ENCODE results near the gene FMO3. TPM values are rescaled to one million over a fixed set of nuclear protein-coding genes. Genes with fewer than 3 reads are reported as not detected.

Gene FMO3
- total and polyA plus RNA-seq, 9 donors = 0.15 to 1.7 (median 0.68) TPM; not detected in 1

DNA sequence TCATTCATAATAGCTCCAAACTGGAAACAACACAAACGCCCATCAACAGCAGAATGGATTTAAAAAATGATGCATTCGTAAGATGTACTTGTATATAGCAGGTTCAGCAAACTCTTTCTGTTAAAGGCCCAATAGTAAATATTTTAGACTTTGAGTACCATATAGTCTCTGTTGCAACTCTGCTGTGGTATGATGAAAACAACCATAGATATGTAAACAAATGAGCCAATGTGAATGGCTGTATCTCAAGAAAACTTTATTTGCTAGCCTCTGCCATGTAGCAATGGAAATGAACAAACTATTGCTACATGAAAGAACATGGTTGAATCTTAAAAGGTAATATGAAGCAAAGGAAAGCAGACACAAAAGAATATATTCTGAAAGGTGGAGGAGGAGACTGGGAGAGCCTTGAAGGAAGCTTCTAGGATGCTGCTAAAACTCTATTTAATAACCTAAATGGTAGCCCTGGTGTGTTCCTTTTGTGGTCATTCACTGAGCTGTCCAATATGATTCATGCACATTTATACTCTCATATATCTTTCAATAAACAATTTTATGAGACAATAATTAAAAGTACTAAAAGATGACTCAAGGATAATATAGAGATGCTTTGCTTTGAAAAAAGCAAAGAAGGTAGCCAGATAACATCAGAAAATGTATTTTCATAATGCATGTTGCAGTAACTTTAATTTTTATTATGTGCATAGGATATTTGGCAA is 29.1 kb upstream of the FMO3 start:
- 80 to 86% (median 83%) methylated on average over 2 of the region's 2 CpGs for WGBS, 3 donors
- Histone ChIP-seq H3K4me1 (ENCODE audit: insufficient read depth) (no peaks in the 10 kb centered on the region), H3K36me3 (no peaks in the 10 kb centered on the region), H3K27me3 (no peaks in the 10 kb centered on the region), H3K27ac (no peak overlapping the region), H3K9me3 (no peaks in the 10 kb centered on the region), H3K4me3 (no peak overlapping the region)
- intact Hi-C loops (cut with DNase I) = no loop called here
- no peak for TF ChIP-seq EP300 (IDR thresholded peaks at IDR 0.05)
- TF ChIP-seq, protein P1, sequence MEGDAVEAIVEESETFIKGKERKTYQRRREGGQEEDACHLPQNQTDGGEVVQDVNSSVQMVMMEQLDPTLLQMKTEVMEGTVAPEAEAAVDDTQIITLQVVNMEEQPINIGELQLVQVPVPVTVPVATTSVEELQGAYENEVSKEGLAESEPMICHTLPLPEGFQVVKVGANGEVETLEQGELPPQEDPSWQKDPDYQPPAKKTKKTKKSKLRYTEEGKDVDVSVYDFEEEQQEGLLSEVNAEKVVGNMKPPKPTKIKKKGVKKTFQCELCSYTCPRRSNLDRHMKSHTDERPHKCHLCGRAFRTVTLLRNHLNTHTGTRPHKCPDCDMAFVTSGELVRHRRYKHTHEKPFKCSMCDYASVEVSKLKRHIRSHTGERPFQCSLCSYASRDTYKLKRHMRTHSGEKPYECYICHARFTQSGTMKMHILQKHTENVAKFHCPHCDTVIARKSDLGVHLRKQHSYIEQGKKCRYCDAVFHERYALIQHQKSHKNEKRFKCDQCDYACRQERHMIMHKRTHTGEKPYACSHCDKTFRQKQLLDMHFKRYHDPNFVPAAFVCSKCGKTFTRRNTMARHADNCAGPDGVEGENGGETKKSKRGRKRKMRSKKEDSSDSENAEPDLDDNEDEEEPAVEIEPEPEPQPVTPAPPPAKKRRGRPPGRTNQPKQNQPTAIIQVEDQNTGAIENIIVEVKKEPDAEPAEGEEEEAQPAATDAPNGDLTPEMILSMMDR (IDR thresholded peaks at IDR 0.05) = no peak
- no peak for TF ChIP-seq POLR2A (IDR thresholded peaks at IDR 0.05)
- no peak for DNase-seq

DNA sequence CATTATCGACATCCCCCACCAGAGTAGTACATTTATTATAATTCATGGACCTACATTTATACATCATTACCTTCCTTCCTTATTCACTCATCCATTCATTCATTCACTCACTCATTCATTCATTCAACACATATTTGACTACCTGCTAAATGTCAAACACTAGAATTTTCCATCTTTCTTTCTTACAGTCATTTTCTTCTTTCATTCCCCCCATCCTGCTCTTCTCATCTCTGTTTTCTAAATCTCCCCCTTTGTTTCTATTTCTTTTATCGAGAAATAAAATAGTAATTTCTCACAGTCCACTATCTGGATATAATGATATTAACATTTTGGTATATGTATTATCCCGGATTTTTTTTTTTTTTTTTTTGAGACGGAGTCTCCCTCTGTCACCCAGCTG is 27.8 kb upstream of the FMO3 start:
- DNase-seq = no peak
- TF ChIP-seq, protein P1 (IDR thresholded peaks at IDR 0.05) = no peak
- no peak for TF ChIP-seq EP300 (IDR thresholded peaks at IDR 0.05)
- no peak for TF ChIP-seq POLR2A (IDR thresholded peaks at IDR 0.05)
- no peak overlapping the region for H3K4me3 ChIP-seq
- H3K36me3 ChIP-seq = no peaks in the 10 kb centered on the region
- WGBS, 3 donors = 87 to 91% (median 89%) methylated on average over 4 of the region's 4 CpGs
- H3K27me3 ChIP-seq = no peaks in the 10 kb centered on the region
- no peaks in the 10 kb centered on the region for H3K4me1 ChIP-seq (ENCODE audit: insufficient read depth)
- intact Hi-C loops (cut with DNase I) = no loop called here
- H3K9me3 ChIP-seq = no peaks in the 10 kb centered on the region
- no peak overlapping the region for H3K27ac ChIP-seq

DNA sequence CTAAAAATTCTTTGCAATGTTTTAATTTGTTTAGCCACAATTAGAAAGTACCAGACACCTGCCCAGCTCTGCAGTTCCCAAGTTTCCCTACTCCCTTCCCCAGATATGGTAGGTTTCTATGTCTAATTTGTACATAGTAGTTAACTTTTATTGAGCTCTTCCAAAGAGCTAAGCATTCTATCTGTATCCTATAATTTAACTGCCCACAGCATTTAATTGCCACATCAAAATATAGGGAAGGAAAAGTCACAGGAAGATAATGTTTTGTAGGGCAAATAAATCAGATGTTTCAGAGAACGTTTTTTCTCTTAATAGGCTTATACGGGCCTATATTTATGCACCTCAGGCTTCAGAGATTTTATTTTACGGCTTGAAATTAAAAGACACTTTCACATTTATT is 15.7 kb upstream of the FMO3 start:
- no peaks in the 10 kb centered on the region for H3K36me3 ChIP-seq
- TF ChIP-seq, protein P1 (IDR thresholded peaks at IDR 0.05) = no peak
- TF ChIP-seq EP300 (IDR thresholded peaks at IDR 0.05) = no peak
- no peak for TF ChIP-seq POLR2A (IDR thresholded peaks at IDR 0.05)
- H3K4me3 ChIP-seq = no peak overlapping the region
- H3K4me1 ChIP-seq (ENCODE audit: insufficient read depth) = no peaks in the 10 kb centered on the region
- WGBS, 3 donors = 73 to 76% (median 76%) methylated on average over 3 of the region's 3 CpGs
- DNase-seq = no peak
- H3K9me3 ChIP-seq = no peaks in the 10 kb centered on the region
- H3K27ac ChIP-seq = no peak overlapping the region
- no peaks in the 10 kb centered on the region for H3K27me3 ChIP-seq
- intact Hi-C loops (cut with DNase I) = no loop called here

DNA sequence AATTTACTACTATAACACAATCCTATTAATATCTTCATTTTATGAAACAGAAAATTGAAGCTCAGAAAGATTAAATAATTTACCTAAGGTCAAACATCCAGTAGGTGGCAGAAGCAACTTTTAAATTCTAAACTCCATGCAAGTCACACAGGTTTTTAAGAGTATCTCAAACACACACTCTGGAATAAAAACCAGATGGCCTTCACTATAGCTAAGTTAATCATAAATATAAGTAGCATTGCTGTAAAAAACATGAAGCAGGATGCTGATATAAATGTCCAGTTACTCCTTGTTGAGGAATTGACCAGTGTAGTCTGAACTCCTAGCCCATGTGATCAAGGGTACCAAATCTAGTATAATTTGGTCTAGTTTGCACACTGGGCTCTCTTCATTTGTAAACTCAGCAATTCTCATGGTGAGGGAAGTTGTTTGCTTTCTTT is 9.4 kb upstream of the FMO3 start:
- no peak for DNase-seq
- no peaks in the 10 kb centered on the region for H3K36me3 ChIP-seq
- H3K4me3 ChIP-seq = no peak overlapping the region
- peaks cover 3% of the 10 kb centered on the region for H3K4me1 ChIP-seq (ENCODE audit: insufficient read depth)
- H3K9me3 ChIP-seq = no peaks in the 10 kb centered on the region
- H3K27ac ChIP-seq = peak overlapping the region in 1 of 2 donors; percentile 34
- intact Hi-C loops (cut with DNase I) = loop anchor here in 2 of 4 donors (5.0 to 10.0 kb wide), 3 partner anchors 141 to 233 kb away; partner anchors contain the start of gene FMO4 (in 1 of the 2)
- TF ChIP-seq EP300 (IDR thresholded peaks at IDR 0.05) = no peak
- TF ChIP-seq, protein P1 (IDR thresholded peaks at IDR 0.05) = peak in 2 of 3 donors; percentile 47 to 71
- no peaks in the 10 kb centered on the region for H3K27me3 ChIP-seq

Data from ovary (tissue), 9 donors.